AG20443 (cell line): ENCODE data around the gene CEP131.

Experiments
- DNase-seq: peaks from one replicate; pipeline ENCODE4 v3.0.0; 2012; ENCODE audit warnings: low spot score, mixed read lengths

Gene CEP131

GRCh38 chr17:81222906-81223761, at the start of gene CEP131:
Gene CEP131, minus strand, starts transcription at chr17:81222965. Its CDS starts 2,909 bp downstream, at chr17:81220056.
- DNase-seq, result peak; percentile 100

GRCh38 chr17:81271226-81271625, 48.5 kb upstream of the CEP131 start:
- DNase-seq, result no peak

GRCh38 chr17:81270279-81270678, 47.5 kb upstream of the CEP131 start:
- no peak for DNase-seq

- no peak for DNase-seq
These were observed 44.8 kb upstream of the CEP131 start for GRCh38 chr17:81267390-81268067.

DNA sequence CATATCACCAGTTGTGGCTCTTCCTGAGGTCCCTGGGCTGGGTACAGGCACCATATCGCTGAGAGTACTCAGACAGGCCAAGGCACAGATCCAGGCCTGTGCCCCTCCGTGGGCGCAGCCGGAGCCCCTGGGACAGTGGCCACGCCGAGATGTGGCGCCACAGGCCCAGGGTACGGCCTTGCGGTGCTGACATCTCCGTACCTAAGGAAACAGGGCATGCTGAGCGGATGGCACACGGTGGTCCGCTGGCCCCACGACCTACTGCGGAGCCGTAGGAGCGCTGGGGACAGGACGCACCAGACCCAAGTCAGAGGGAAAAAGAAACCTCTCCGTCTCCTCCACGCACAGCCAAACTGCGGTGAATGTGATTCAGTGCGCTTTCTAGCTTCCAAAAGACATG, 42.8 kb upstream of the CEP131 start:
- DNase-seq, result no peak

GRCh38 chr17:81264640-81265039, 41.9 kb upstream of the CEP131 start:
- no peak for DNase-seq

- DNase-seq, result no peak
These were observed 40.8 kb upstream of the CEP131 start for GRCh38 chr17:81263371-81264181.

- DNase-seq, result no peak
These were observed 39.0 kb upstream of the CEP131 start for GRCh38 chr17:81261582-81262336.

GRCh38 chr17:81261096-81261495, 38.3 kb upstream of the CEP131 start:
- no peak for DNase-seq

DNA sequence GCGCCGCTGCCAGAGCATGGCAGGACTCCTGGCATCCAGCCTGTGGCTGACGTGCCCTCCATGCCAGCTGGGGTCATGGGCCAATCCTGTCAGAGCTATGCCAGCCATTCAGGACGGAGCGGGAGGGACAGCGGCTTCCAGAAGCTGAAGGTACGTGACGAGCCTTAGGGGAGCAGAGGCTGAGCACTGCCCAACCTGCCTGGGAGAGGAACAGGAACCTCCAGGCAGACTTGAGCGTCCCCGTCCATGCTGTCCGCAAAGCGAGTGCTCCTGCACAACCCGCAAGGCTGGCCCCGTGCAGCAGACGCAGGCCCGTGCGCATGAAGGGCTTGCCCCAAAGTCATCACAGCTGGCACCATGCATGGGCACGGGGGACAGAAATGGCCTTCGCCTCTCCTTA, 37.9 kb upstream of the CEP131 start:
- DNase-seq, result no peak

GRCh38 chr17:81260171-81260570, 37.4 kb upstream of the CEP131 start:
- DNase-seq, result no peak

GRCh38 chr17:81259058-81259605, 36.4 kb upstream of the CEP131 start:
- DNase-seq, result no peak

- no peak for DNase-seq
These were observed 35.5 kb upstream of the CEP131 start for GRCh38 chr17:81258292-81258691.

- no peak for DNase-seq
These were observed 34.8 kb upstream of the CEP131 start for GRCh38 chr17:81257533-81257932.

DNA sequence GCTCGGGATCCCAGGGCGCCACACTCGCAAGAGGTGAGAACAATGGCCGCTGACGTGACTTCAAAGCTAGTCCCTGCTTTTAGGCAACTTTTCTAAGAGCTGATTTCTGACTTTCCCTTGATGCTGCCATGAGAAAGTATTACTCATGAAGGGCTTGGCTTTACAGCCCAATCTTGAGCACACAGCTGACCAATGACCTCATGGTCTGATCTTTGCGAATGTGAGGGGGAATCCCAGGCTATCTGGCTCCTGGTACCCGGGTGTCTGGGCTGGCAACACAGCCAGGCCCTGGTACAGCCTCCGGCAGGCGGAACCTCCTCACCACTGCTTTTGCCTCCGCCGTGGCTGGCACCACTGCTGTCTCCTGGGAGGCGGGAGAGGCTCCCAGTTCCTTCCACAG, 33.9 kb upstream of the CEP131 start:
- peak; percentile 79 for DNase-seq

- DNase-seq, result peak; percentile 65
These were observed 32.4 kb upstream of the CEP131 start for GRCh38 chr17:81254955-81255717.

GRCh38 chr17:81253358-81254131, 30.8 kb upstream of the CEP131 start:
- peak; percentile 72 for DNase-seq

- DNase-seq, result no peak
These were observed 30.2 kb upstream of the CEP131 start for GRCh38 chr17:81252987-81253329.

DNA sequence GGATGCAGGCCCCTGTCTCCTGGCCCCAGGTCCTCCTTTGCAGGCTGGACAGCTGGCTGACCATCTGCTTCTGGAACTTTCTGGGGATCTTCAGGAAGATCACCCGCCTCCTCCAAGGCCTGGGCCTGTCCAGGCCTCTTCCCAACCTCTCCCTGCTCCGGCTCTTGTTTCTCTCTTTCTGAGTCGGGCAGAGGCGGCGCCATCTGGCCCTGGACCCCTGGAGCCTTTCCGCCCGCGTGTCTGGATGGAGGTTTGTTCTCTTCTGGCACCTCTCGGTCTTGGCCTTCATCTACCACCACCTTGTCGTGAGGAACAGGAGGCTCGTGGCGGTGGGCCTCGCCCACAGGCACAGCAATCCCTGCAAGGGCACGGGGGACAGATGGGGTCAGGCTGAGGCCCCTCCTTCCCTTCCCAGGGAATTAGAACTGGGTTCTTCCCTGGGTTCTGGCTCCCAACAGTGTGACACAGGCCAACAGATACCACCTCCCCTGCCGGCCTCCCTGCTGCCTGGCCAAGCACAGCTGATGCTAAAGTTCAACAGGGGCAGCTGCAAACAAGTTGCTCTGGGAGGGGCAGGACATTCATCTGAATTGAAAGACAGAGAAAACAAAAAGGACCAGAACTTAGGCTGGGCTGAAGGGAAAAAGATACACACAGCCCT, 29.7 kb upstream of the CEP131 start:
- DNase-seq, result no peak
